GM03348 (cell line): ENCODE measurements around the gene DPYSL3.
"Not testable (repeated sequence)": the region's sequence is repeated elsewhere in the genome, so short reads cannot be mapped to it uniquely, and the experiment has no call there.

Experiments used
- DNase-seq: peaks from one replicate; pipeline ENCODE4 v3.0.0; 2012; ENCODE audit warnings: low spot score

Gene DPYSL3

DNA sequence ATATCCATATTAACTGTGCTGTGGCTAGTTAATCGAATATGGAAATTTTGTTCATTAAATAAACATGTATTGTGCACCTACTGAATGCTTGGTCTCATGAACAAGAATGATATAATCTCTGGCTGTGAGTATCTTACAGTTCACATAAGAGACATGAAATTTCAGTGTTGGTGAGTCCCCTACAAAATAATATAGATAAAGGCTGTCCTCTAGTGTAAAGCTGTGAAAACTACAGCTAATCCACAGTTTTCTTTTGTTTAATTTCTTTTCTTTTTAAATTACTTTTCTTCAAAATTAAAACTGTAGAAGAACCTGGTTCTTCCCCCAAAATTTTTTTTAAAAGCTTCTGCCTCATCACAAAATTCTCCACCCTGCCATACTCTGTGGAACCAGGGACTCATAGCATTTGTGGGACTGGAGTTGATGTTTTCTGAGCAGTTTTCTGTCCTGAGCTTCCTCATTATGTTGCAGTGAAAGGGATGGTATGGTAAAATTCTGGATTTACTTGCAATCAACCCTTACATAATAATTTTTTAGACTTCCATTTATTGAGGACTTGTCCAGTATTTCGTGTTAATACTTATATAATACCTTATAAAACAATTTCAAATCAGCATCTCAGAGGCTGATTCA lies 140.0 kb downstream of the DPYSL3 start:
- peak; percentile 30 for DNase-seq

DNA sequence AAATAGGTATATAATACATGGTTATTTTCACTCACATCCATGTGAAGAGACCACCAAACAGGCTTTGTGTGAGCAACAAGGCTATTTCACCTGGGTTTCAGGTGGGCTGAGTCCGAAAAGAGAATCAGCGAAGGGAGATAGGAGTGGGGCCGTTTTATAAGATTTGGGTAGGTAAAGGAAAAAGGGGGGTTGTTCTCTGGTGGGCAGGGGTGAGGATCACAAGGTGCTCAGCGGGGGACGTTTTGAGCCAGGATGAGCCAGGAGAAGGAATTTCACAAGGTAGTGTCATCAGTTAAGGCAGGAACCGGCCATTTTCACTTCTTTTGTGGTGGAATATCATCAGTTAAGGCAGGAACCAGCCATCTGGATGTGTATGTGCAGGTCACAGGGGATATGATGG lies 142.5 kb downstream of the DPYSL3 start:
- DNase-seq, result not testable (repeated sequence)

GRCh38 chr5:147361441-147362175 lies 148.3 kb downstream of the DPYSL3 start:
- DNase-seq, result no peak

GRCh38 chr5:147360816-147361215 lies 149.1 kb downstream of the DPYSL3 start:
- DNase-seq, result no peak

- no peak for DNase-seq
These were observed 150.3 kb downstream of the DPYSL3 start for GRCh38 chr5:147359581-147359980.

DNA sequence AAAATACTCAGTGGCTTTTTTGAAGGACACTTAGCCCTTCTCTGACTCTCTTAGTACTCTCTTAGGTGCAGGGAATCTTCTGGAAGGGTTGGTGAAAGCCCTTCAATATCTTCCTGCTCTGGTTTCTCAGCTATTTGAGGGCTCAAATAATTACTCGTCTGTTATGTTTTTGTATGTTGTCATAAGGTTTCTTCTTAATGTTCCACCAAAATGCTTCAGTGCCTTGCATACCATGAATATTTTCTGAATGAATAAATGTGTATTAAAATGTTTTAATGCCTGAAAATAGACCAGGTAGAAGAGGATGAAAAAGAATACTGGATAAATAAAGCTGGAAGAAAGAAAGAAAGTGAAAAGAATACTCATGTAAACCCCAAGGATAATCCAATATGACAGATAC lies 150.8 kb downstream of the DPYSL3 start:
- no peak for DNase-seq

GRCh38 chr5:147349241-147349640 lies 160.6 kb downstream of the DPYSL3 start:
- DNase-seq, result no peak

GRCh38 chr5:147348451-147348850 lies 161.4 kb downstream of the DPYSL3 start:
- no peak for DNase-seq

DNA sequence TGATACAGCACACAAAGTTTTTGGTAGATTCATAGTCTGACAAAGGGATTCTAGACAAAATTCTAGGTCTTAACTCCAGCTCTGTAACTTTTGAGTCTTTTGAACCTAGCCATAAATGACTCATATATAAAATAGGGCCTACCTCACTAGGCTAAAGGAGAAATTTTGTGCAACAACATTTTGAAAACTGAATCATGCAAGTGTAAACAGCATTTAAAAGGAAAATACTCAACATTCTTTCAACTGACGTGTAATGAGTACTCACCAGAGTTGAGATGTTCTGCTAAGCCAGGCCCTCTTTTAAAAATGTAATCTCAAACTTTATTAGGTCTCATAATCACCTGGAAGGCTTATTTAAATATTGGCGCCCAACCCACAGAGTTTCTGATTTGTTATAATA lies 161.8 kb downstream of the DPYSL3 start:
- no peak for DNase-seq

DNA sequence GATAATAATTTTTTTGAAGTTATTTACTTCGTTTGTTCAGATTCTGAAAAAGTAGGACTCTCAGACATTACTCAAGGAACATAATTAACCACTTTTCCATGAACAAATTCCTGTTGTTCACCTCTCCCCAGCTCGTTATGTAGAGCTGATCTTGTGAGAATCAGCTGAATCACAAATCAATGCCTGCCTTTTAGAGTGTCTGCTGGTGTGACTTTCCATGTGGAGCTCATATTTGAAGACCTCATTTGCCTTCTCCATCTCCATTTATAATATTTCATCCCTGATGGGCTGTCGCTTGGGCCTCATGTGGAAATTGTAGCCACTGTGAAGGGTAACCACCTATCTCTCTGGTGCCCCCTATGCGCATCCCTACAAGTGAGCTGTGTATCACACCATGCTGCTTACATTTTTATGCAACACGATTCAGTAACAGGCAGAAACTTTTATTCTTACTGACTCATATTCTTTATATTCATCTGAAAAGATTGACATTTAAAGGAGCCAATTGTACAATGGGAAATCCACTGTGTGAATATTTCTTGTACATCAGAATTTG lies 163.8 kb downstream of the DPYSL3 start:
- DNase-seq, result no peak

GRCh38 chr5:147344861-147345260 lies 165.0 kb downstream of the DPYSL3 start:
- no peak for DNase-seq

GRCh38 chr5:147341345-147341744 lies 168.5 kb downstream of the DPYSL3 start:
- no peak for DNase-seq

DNA sequence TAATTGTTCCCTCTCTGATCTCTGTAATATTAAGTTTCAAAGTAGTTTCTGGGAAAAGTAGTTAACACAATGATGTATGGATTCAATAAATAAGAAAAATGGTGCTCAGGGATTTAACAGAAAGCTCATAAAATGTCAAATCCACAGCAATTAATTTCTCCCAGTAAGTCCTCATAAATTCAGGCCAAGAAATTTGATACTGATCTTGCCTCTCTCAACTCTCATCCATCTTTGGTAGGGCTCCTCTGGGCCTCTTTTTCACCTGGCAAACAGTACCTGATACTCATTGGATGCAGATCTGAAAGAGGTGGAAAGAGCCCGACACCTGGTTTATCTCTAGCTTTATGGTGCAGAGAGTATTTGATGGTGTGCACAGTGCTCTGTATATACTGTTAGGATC lies 168.9 kb downstream of the DPYSL3 start:
- no peak for DNase-seq
